Measurements from ENCODE around the gene SEC14L2. TPM values are rescaled to one million over a fixed set of nuclear protein-coding genes. Genes with fewer than 3 reads are reported as not detected.
"Not testable (repeated sequence)": the region's sequence is repeated elsewhere in the genome, so short reads cannot be mapped to it uniquely, and the experiment has no call there.

Gene SEC14L2
- total RNA-seq, 2 donors from 2014 or later: 0.89 to 2.8 TPM

DNA sequence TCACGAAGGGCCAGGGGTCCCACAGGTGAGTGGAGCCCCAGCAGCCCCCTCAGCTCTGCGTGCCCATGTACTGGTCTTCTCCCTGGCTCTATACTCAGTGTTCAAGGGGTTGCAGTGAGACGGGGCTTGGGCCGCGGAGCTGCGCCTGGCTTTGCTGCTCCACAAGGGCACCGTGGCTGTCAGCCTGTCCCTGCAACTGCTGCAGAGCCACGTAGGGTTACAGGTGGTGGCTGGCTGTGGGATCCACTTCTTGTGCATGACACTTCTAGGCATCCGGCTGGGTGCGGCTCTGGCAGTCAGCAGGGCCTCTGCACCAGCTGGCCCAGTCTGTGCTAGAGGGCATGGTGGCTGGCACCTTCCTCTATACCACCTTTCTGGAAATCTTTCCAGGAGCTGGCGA, 43.0 kb downstream of the SEC14L2 start:
- TF ChIP-seq, protein P1, sequence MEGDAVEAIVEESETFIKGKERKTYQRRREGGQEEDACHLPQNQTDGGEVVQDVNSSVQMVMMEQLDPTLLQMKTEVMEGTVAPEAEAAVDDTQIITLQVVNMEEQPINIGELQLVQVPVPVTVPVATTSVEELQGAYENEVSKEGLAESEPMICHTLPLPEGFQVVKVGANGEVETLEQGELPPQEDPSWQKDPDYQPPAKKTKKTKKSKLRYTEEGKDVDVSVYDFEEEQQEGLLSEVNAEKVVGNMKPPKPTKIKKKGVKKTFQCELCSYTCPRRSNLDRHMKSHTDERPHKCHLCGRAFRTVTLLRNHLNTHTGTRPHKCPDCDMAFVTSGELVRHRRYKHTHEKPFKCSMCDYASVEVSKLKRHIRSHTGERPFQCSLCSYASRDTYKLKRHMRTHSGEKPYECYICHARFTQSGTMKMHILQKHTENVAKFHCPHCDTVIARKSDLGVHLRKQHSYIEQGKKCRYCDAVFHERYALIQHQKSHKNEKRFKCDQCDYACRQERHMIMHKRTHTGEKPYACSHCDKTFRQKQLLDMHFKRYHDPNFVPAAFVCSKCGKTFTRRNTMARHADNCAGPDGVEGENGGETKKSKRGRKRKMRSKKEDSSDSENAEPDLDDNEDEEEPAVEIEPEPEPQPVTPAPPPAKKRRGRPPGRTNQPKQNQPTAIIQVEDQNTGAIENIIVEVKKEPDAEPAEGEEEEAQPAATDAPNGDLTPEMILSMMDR (IDR thresholded peaks at IDR 0.05): no peak
- H3K27ac ChIP-seq: no peak overlapping the region
- DNase-seq (ENCODE audit: low spot score): no peak
- no peaks in the 10 kb centered on the region for H3K9me3 ChIP-seq
- H3K36me3 ChIP-seq: no peaks in the 10 kb centered on the region
- H3K4me3 ChIP-seq: no peak overlapping the region
- H3K27me3 ChIP-seq: no peaks in the 10 kb centered on the region
- no peaks in the 10 kb centered on the region for H3K4me1 ChIP-seq

DNA sequence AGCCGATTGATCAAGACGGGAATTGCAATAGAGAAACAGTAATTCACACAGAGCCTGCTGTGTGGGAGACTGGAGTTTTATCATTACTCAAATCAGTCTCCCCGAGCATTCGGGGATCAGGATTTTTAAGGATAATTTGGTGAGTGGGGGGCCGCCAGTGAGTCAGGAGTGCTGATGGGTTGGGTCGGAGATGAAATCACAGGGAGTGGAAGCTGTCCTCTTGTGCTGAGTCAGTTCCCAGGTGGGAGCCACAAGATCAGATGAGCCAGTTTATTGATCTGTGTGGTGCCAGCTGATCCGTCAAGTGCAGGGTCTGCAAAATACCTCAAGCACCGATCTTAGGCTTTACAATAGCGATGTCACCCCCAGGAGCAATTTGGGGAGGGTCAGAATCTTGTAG, 44.3 kb downstream of the SEC14L2 start:
- TF ChIP-seq, protein P1 (IDR thresholded peaks at IDR 0.05): no peak

DNA sequence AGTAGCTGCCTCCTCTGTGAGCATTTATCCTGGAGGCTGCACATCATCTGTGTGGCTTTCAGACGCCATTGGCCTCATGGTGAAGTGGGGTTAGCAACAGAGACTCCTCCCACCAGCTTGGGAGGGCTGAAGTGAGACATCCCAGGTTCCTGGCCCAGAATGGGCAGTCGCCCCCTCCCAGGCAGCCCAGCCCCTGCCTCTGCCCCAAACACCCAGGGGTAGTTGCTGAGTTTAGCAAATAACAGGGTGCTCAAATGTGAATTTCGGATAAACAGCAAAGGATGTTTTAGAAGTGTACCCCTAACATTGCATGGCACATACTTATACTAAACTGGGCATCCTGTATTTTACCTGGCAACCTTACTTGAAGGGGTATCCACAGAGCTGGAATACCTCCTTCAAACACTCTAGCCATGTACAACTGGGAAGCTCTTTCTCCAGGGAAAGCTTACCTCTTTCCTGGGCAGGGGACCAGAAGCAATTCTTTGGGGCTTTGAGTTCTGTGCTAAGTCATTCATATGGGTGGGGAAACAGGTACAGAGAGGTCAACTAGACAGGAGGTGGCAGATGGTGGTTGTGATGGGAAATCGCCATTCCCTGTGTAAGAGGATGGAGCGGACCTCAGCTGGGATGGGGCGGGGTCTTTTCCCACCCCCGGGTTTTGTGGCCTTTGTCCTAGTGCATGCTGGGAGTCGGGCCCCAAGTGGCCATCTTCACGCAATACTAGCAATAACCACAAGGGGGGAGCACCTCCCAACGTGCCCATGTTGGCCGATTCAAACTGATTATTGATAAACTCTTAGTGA, 48.0 kb downstream of the SEC14L2 start:
- Histone ChIP-seq H3K27ac (no peak overlapping the region), H3K9me3 (no peaks in the 10 kb centered on the region), H3K27me3 (no peaks in the 10 kb centered on the region), H3K4me1 (no peaks in the 10 kb centered on the region), H3K36me3 (no peaks in the 10 kb centered on the region), H3K4me3 (no peak overlapping the region)
- TF ChIP-seq, protein P1 (IDR thresholded peaks at IDR 0.05): peak; percentile 22 to 80
- DNase-seq (ENCODE audit: low spot score): no peak

More for the DNA sequence above, 44.3 kb downstream of the SEC14L2 start:
- Histone ChIP-seq H3K4me1 (no peaks in the 10 kb centered on the region), H3K9me3 (no peaks in the 10 kb centered on the region), H3K36me3 (no peaks in the 10 kb centered on the region), H3K4me3 (no peak overlapping the region), H3K27me3 (no peaks in the 10 kb centered on the region), H3K27ac (no peak overlapping the region)
- DNase-seq (ENCODE audit: low spot score): no peak

DNA sequence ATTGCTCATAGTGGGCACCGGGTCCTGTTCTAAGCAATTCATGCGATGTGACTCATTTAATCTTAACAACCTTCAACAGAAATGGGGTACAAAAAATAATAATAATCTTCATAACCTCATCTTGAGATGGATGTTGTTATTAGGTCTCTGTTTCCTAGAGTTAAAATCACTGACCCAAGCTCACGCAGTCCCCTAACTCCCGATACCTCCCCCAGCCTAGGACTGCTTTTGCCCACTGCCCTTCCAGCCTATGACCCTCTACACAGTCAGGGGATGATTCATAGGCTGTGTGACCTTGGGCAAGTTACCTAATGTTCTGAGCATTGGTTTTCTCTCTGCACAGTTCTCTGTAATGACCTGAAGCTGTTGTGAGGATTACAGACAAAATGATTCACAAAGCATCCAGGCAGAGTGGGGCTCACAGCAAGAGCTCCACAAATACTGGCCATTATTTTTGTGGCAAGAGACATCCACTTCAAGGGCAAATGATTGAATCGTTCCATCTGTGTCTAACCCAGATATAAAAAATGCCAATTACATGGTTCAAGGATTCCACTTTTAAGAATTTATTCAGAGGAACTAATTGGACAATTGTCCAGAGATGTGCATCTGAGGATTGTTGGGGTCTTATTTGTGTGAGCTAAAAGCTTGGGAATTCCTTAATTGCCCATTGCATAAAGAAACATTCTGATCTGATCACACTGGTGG, 48.8 kb downstream of the SEC14L2 start:
- Histone ChIP-seq H3K36me3 (no peaks in the 10 kb centered on the region), H3K9me3 (no peaks in the 10 kb centered on the region), H3K4me3 (no peak overlapping the region), H3K27ac (no peak overlapping the region), H3K4me1 (no peaks in the 10 kb centered on the region), H3K27me3 (no peaks in the 10 kb centered on the region)
- no peak for DNase-seq (ENCODE audit: low spot score)
- TF ChIP-seq, protein P1 (IDR thresholded peaks at IDR 0.05): no peak

DNA sequence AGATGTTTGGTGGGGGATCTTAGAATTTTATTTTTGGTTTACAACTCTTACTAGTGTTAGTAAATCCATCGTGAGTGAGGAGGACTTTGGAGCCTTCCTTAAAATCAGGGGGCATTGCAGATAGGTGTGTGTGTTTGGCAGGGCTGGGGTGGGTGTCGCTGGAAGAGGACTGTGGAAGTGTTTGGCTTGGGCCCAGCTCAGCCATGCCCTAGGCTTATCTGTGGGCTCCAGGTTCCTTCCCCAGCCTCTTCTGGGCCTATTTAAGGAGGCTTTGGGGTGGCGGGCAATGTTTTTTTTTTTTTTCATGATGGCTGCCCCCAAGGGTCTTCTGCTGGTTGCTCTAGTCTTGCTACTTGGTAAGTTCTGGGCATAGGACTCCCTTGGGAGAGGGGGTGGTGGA, 50.8 kb downstream of the SEC14L2 start:
- Histone ChIP-seq H3K27me3 (no peaks in the 10 kb centered on the region), H3K4me3 (no peak overlapping the region), H3K27ac (no peak overlapping the region), H3K36me3 (no peaks in the 10 kb centered on the region), H3K4me1 (no peaks in the 10 kb centered on the region), H3K9me3 (no peaks in the 10 kb centered on the region)
- TF ChIP-seq, protein P1 (IDR thresholded peaks at IDR 0.05): no peak
- DNase-seq (ENCODE audit: low spot score): no peak

DNA sequence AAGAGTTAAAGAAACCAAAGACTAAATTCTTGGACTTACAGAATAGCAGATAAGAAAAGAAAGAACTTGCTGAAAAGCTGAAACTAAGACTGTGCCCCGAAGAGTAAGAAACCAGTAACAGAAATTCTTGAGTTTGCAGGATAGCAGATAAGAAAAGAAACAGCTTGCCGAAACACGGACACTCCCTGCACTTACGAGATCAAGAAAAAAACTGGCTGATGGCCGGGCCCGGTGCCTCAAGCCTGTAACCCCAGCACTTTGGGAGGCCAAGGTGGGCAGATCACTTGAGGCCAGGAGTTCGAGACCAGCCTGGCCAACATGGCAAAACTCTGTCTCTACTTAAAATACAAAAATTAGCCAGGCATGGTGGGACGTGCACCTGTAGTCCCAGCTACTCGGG, 54.7 kb downstream of the SEC14L2 start:
- not testable (repeated sequence) for H3K27me3 ChIP-seq; H3K36me3 ChIP-seq; H3K4me1 ChIP-seq; H3K4me3 ChIP-seq; H3K9me3 ChIP-seq; H3K27ac ChIP-seq; DNase-seq (ENCODE audit: low spot score)
